GM18870 (cell line): Measurements from ENCODE around the gene STRADB.
"Not testable (repeated sequence)": the region's sequence is repeated elsewhere in the genome, so short reads cannot be mapped to it uniquely, and the experiment has no call there.

ENCODE experiments used
- ATAC-seq: cut with Tn5 transposase; IDR thresholded peaks from one replicate; pipeline ENCODE4 v1.9.1; 2021; ENCODE audit warnings: moderate library complexity; ENCODE audit not compliant: unreplicated experiment

The STRADB gene

DNA sequence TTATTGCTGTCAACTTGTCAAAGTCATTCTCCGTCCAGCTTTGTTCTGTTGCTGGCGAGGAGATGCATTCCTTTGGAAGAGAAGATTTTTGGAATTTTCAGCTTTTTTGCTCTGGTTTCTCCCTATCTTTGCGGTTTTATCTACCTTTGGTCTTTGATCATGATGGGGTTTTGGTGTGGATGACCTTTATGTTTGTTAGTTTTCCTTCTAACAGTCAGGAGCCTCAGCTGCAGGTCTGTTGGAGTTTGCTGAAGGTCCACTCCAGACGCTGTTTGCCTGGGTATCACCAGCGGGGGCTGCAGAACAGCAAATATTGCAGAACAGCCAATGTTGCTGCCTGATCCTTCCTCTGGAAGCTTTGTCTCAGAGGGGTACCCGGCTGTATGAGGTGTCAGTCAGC lies 21.7 kb upstream of the STRADB start:
- not testable (repeated sequence) for ATAC-seq

DNA sequence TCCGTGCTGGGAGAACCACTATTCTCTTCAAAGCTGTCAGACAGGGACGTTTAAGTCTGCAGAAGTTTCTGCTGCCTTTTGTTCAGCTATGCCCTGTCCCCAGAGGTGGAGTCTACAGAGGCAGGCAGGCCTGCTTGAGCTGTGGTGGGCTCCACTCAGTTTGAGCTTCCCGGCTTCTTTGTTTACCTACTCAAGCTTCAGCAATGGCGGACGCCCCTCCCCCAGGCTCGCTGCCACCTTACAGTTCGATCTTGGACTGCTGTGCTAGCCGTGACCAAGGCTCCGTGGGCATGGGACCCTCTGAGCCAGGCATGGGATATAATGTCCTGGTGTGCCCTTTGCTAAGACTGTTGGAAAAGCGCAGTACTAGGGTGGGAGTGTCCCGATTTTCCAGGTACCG lies 21.2 kb upstream of the STRADB start:
- not testable (repeated sequence) for ATAC-seq

DNA sequence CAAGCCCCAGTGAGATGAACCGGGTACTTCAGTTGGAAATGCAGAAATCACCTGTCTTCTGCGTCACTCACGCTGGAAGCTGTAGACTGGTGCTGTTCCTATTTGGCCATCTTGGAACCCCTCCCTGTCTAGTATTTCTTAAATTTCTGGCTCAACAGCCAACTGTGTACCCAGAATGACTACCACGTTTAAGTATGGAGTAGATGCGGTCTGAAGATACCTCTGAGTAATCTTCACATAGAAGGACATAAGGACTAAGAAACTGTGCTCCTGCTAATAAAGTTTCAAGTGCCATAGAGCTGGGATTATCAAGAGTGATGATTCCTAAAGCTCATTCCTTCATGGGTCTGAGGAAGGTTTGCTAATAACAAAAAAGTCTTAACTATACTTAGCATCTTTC lies 20.7 kb upstream of the STRADB start:
- ATAC-seq, result no peak

DNA sequence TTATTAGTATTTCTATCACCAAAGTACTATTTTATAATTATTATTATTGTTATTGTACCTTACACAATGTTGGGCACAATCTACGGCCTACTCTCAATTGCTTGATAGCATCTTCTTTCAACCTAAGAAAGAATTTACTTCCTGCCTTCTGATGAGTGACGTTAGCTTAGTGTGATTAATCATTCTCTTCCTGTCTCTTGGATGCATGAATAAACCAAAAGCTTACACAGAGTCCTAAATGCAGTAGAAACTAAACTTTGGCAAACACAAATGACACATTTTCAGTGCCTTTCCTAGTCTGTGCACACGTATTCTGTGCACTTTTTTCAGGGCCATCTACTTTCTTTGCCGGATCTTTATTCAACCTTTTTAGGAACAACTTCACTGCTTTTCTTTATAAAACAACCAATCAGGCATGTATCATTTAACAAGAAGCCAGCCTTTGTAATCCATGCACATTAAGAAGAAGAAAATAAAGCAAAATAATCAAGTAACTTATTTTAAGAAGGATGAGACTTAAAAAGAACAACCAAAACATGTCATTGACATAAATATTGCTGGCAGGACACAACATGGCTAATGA lies 19.4 kb upstream of the STRADB start:
- no peak for ATAC-seq

DNA sequence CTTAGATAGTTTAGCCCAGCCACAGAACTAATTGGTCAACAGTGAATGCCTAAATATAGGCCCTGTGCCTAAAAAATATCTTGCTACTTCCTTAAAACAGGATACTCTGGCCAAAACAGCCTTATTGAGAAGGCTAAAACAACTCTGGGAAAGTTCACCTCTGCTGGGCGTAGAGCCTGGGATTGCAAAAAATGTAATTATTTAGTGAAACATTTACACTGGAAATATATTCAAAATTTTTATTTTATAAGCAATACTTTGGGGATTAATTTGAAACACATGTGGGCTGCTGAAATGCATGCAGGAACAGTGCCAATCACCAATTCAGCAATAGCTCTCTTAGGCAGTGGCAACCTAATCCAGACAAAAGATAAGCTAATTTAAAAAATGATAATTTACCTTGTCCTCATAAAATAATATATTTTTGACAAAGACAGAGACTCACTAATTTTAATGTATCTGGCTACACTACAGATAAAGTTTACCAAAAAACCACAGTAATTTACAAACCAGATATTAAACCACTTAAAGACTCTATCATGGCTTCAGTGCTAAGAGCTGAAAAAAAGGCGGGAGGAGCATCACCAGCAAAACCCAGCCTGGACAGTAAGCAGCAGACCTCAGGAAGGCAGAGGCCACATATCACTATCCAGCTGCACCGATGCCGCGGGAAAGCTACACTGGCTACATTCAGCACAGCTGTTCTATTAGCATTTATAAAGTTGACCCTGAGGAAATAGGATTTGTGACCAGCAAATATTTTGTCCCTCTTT lies 18.7 kb upstream of the STRADB start:
- no peak for ATAC-seq

DNA sequence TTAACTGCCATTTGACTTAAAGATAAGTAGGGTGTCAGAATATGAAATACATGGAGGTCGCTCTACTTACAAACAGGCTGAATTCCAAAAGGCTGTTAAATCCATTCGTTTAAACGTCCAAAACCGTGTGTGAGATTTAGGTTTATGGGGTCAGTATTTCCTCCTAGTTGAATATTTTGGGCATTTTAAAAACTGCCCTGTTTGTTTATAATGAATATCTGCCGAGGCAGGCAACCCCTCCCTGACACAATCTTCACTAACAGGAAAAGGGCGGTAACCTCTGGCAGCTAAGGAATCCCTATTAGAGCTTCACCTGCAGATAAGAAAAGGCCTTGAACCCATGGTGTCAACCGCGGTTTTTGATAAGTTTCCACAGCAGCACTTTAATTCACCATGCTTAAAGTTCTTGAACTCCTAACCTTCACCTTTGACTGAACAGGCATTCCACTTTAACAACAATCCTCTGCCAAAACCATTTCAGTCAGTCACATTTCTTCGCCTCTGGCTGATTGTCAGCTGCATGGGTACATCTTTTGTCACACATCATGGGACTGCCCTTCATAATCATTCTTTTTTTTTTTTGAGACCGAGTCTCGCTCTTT lies 18.0 kb upstream of the STRADB start:
- ATAC-seq, result no peak

DNA sequence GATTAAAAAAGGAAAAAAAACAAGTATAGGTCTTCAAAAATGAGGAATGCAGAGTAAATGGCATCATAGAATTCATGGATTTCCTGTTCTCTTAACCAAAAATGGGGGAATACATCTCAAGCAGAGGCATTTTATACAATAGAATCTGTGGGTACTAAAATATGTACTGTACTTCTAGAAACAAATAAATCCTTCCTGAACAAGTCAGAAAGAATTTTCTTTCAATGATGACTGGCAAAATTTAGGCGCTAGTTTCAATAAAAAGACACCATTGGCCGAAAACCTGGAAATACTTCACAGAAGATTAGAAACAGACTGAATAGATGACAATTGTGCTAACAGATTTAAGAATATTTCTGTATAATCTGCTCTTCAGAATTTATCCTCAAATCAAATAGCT lies 15.4 kb upstream of the STRADB start:
- no peak for ATAC-seq

DNA sequence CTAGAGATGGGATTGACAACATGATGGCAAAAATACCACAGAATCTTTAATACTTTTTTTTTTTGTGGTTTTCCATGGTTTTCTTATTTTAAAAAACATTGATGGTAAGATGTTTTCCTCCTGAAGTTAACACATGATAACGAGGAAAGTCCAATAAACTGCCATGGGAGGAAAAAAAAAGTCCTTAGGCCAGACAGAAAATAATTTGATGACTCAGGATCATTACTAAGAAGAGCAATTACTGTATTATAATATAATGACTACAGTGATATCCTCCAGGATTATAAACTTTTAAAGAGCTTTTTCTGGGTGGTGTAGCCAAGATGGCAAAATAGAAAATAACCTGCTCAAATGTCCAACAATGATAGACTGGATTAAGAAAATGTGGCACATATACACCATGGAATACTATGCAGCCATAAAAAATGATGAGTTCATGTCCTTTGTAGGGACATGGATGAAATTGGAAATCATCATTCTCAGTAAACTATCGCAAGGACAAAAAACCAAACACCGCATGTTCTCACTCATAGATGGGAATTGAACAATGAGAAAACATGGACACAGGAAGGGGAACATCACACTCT lies 12.1 kb upstream of the STRADB start:
- not testable (repeated sequence) for ATAC-seq

DNA sequence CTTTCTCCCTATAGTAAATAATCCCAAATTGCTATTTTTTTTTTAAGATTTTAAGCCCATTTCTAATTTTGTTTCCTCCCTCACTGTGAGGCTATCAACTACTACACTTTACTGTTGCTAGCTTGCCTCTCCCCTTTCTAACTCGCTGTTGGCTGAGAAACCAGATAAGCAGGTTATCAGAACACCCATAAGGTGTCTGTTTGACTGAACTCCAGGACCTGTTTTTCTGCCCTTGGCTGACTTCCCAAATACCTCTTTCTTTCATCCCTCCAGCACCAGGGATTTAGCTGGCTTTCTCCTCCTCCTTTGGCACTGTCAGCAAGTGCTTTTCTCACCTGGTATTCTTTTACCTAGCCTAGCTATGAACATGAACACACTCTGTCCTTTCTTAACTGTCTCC lies 11.4 kb upstream of the STRADB start:
- ATAC-seq, result no peak

DNA sequence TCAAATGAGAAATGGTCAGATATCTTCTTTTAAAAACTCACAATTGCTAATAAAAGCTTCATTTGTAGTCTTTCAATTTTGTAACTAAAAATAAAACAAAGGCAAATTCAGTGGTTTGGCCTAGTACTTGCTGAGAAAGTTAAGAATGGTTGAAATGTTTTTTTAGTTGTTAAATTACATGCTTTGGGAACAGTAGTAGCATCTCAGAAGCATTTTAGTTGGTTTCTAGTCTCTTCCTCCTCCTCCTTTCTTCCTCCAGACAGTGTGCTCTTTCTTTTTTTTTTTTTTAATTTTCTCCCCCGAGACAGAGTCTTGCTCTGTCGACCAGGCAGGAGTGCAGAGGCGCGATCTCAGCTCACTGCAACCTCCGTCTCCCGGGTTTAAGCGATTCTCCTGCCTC lies 10.1 kb upstream of the STRADB start:
- ATAC-seq, result no peak

DNA sequence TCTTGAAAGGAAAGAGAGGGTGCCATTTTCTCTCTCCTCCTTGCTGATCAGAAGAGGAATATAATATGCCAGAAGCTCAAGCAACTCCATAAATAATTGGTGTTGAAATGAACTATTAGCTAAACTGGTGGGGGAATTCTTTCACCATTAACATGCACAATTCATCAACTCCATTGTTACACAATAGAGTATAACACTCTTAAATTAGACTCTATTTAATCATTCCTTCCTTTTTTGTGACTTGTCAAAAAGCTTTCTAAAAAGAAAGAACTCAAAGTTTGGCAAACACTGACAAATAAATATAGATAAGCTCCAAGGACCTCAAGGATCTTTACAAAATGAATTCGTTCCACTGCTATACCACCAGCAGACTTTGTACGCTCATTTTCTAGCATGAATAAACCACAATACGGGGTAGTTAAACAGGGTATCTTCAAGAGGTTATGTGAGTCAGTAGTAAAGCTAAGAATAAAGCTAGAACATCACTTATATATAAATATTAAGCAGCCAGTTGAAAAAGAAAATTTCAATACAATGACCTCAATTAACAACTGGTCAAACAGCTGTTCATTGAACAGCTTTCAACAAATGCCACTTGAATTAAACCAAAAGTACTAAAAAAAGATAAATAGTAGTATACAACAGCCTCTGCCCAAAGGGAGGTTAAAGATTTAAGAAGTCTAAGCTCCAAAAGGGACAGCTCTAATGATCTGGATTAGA lies 6.6 kb upstream of the STRADB start:
- no peak for ATAC-seq

DNA sequence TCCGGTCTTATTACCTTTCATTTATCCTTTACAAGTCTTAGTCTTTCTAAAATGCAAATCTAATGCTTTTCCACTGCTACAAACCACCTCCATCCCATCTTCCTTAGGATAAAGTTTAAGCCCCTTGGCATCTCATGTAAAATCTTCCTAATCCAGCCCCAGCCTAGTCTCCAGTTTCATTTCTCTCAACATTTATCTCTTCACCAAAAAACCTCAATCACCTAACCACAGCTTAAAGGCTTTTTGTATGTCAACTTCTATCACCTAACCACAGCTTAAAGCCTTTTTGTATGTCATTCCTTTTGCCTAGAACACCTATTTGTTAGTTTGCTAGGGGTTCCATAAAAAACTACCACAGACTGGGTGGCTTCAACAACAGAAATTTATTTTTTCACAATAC lies 4.5 kb upstream of the STRADB start:
- ATAC-seq, result no peak

DNA sequence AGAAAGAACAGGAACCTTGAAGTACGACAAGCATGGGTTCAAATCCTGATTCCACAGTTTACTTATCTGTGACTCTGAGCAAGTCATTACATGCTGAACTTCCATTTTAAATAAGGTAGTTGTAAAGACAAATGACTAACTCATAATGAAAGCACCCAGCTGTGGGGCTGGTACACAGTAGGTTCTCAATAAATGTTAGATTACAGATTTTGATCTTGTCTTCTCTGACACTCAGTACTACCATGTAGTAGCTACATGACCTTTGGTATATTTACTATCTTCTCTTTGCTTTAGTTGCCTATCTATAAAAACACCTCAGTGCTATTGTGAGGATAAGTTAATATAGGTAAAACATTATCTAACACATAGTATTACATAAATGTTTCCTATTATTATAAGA lies 3.5 kb upstream of the STRADB start:
- ATAC-seq, result no peak

DNA sequence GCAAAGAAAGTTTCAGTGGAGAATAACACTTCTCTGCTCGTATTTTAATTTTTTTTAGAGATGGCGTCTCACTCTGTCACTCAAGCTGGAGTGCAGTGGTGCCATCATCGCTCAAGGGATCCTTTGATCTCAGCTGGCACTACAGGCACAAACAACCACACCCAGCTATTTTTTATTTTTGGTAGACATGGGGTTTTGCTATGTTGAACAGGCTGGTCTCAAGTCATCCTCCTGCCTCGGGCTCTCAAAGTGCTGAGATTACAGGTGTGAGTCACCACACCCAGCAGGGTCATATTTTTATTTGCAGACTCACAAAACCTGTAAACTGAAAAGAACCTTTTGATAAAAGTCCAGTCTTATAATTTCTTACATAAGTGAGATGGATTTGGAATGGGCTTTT lies 2.8 kb upstream of the STRADB start:
- no peak for ATAC-seq

DNA sequence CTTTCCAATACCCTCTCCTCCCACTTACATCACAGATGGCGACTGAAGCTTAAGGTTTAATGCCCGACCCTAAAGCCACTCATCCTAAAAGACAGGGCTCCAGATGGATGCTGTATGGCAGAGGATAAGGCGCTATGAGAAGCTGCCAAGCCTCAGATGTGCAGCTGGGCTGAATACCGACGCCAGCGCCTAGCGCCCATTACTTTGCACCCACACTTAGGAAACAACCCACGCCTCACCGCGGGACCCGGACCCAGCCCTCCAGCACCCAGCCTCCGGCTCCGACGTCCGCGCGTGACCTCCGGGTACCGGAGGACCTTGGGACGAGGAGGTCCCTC lies 617 bp upstream of the STRADB start:
- peak; percentile 22 for ATAC-seq

DNA sequence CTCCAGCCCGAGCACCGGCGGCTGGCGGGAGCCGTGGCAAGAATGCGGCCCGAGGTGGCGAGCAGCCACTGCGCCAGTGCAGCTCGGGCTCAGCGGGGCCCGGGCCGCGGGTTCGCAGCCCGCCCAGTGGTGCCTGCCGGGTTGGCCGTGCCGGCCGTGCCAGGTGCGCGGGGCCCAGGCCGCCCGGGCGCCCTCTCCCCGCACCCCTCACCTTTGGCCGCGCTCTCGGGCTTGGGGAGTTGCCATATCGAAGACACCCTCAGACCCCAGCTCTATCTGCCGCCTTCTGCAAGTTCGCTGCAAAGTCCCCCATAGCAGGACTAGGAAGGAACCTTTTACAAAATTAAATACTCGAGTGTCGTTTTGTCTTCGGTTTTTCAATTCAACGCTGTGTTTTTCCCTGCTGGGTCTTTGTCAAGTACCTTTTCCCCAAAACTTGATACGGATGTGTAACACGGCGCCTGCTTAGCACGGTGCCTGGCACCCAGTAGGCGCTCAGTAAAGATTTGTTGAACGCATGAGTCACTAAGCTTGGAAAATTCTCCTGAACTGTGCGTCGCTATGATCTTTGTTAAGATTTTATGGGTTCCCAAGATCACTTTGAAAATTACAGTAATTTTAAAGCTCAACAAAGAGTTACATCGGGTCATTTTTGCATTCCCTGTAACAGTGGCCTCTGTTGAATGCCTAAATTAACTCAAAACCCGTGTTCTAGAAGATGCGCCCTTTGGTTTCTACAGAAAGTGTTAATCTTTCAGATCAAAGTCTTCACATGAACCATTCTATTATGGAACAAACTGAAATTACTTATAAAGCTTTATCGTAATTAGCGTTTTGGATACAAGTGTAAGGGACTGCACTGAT lies 750 bp downstream of the STRADB start:
- peak; percentile 7 for ATAC-seq

DNA sequence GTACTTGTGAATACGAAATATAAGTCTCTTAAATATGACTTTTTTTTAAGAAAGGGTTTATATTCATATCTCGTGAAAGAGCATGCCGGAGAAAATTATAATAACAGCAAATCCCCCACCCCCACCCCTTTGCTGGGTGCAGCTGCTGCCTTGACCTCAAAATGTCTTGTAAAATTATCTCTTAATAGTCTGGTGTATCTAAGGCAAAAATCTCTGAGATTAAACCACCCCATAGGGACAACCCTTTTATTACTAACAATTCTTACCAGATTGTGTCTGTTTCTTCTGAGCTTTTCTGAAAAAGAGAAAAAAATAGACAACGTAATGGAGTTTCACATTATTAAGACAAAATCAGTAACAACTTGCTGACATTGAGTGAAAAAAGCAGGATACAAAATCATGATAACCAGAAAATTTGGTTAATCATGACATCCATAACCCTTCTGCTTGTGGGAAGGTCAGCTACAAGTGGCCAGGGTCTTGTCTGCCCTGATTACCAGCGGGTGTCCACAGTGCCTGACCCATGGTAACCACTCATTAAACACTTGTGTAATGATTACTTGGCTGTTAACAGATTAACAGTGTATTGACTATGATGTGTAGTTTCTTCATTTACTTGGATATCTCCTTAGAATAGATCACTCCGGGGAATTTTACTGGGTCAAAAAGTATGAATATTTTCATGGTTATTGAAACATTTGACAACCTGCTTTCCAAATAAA lies 1.5 kb downstream of the STRADB start:
- ATAC-seq, result no peak

DNA sequence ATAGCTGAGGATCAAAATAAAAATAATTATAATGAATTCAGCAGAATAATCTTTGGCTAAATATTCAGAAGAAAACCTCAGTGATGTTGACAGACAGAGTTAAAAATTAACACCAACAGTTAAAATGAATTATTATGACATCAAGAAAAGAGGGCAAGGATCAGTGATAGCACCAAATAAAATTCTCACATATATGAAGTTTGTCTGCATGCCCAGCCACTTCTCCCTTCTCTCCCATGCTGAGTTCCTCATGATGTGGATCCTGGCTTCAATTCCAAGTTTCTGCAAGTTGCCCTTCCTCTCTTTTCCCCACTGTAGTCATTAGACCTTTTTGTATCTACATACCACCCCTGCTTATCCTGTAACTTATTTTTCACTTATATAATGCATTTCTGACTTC lies 6.8 kb downstream of the STRADB start:
- no peak for ATAC-seq

DNA sequence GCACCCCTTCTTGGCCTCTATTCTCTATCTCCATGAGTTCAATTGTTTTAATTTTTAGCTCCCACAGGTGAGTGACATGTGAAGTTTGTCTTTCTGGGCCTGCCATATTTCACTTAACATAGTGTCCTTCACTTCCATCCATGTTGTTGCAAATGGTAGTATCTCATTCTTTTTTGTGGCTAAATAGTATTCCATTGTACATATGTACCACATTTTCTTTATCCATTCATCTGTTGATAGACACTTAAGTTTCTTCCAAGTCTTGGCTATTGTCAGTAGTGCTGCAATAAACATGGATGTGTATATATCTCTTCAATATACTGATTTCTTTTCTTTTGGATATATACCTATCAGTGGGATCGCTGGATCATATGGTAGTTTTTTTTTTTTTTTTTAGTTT lies 9.0 kb downstream of the STRADB start:
- no peak for ATAC-seq

DNA sequence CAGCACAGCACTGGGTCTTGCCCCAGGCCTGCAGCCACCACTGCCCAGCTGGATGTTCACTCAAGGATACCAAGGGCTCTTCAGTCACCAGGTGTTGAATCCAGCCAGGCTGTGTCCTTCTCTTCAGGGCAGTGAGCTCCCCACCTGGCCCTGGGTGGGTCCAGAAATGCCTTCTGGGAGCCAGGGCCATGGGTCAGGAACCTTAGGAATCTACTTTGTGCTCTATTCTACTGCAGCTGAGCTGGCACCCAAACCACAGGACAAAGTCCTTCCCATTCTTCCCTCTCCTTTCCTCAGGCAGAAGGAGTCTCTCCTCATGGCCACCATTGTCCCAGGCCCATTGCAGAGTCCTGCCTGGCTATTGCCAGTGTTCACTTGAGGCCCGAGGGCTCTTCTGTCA lies 13.0 kb downstream of the STRADB start:
- no peak for ATAC-seq
